Hepatocyte (in vitro differentiated cells): ENCODE measurements around the gene PCSK4.
A peak's percentile ranks its signal among the peaks of the same experiment; 100 is the strongest.

Experiments used
- EZH2 ChIP-seq: fragments of 200-600 bp; sonication (generic); IDR thresholded peaks from 2 replicates; pipeline ENCODE4 v1.6.1; 2016; ENCODE audit warnings: antibody characterized with exemption, mild to moderate bottlenecking, borderline replicate concordance
- EZH2phosphoT487 ChIP-seq: fragments of 200-600 bp; sonication (generic); IDR thresholded peaks from one replicate; pipeline ENCODE4 v1.6.1; 2018; ENCODE audit warnings: antibody characterized with exemption, mild to moderate bottlenecking, low read depth, moderate library complexity; ENCODE audit not compliant: unreplicated experiment, severe bottlenecking
- TF ChIP-seq, protein P1 (sequence below): fragments of 200-600 bp; sonication (generic); IDR thresholded peaks from 2 replicates; pipeline ENCODE4 v1.5.1; 2016; ENCODE audit warnings: antibody characterized with exemption, mild to moderate bottlenecking; ENCODE audit not compliant: poor library complexity

DNA sequence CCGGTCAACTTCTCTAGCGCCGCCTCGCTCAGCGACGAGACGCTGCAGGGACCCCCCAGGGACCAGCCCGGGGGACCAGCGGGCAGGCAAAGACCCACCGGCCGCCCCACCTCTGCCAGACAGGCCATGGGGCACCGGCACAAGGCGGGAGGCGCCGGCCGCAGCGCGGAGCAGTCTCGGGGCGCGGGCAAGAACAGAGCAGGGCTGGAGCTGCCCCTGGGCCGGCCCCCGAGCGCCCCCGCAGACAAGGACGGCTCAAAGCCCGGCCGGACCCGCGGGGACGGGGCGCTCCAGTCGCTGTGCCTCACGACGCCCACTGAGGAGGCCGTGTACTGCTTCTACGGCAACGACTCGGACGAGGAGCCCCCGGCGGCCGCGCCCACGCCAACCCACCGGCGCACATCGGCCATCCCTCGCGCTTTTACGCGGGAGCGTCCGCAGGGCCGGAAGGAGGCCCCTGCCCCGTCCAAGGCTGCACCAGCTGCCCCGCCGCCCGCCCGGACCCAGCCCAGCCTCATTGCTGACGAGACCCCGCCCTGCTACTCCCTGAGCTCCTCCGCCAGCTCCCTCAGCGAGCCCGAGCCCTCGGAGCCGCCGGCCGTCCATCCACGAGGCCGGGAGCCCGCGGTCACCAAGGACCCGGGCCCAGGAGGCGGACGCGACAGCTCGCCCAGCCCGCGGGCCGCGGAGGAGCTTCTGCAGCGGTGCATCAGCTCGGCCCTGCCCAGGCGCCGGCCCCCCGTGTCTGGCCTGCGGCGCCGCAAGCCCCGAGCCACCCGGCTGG, 22.5 kb downstream of the PCSK4 start:
- TF ChIP-seq EZH2 (no peak), EZH2phosphoT487 (peak; percentile 82)
- TF ChIP-seq, protein P1, sequence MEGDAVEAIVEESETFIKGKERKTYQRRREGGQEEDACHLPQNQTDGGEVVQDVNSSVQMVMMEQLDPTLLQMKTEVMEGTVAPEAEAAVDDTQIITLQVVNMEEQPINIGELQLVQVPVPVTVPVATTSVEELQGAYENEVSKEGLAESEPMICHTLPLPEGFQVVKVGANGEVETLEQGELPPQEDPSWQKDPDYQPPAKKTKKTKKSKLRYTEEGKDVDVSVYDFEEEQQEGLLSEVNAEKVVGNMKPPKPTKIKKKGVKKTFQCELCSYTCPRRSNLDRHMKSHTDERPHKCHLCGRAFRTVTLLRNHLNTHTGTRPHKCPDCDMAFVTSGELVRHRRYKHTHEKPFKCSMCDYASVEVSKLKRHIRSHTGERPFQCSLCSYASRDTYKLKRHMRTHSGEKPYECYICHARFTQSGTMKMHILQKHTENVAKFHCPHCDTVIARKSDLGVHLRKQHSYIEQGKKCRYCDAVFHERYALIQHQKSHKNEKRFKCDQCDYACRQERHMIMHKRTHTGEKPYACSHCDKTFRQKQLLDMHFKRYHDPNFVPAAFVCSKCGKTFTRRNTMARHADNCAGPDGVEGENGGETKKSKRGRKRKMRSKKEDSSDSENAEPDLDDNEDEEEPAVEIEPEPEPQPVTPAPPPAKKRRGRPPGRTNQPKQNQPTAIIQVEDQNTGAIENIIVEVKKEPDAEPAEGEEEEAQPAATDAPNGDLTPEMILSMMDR, result no peak
